H1 (cell line): ENCODE data around the gene GIGYF2. TPM values are rescaled to one million over a fixed set of nuclear protein-coding genes. Genes with fewer than 3 reads are reported as not detected.

Experiments used
- BRCA1 ChIP-seq: IDR thresholded peaks from 2 replicates; pipeline ENCODE4 v1.6.1; 2012; ENCODE audit warnings: low read depth, low read length, improper control_type of control experiment
- CEBPB ChIP-seq: IDR thresholded peaks from 2 replicates; pipeline ENCODE4 v1.6.1; 2012; ENCODE audit warnings: low read depth, low read length
- HDAC2 ChIP-seq, 2 experiments: fragments of 300-600 bp in 1 of 2; sonication (generic) in 1 of 2; IDR thresholded peaks; 2 replicates each; pipeline ENCODE4 v1.6.1; 2011 to 2012; ENCODE audit warnings: low read depth in 2 of 2, low read length in 2 of 2, mild to moderate bottlenecking in 2 of 2, moderate library complexity in 2 of 2, borderline replicate concordance in 1 of 2, inconsistent platforms in 1 of 2
- JUN ChIP-seq: IDR thresholded peaks from 2 replicates; pipeline ENCODE4 v1.6.1; 2011; ENCODE audit warnings: low read depth, mild to moderate bottlenecking, improper control_type of control experiment, low read length
- JUND ChIP-seq: IDR thresholded peaks from 2 replicates; pipeline ENCODE4 v1.6.1; 2011; ENCODE audit warnings: mild to moderate bottlenecking, improper control_type of control experiment, low read length
- POLR2A ChIP-seq, 2 experiments: IDR thresholded peaks; 1 replicate in 1 of 2; 2 replicates in 1 of 2; pipeline ENCODE4 v1.6.1; 2011; ENCODE audit warnings: low read depth in 2 of 2, low read length in 2 of 2, mild to moderate bottlenecking in 2 of 2; ENCODE audit errors: control extremely low read depth in 1 of 2
- RXRA ChIP-seq: IDR thresholded peaks from 2 replicates; pipeline ENCODE4 v1.6.1; 2011; ENCODE audit warnings: low read depth, mild to moderate bottlenecking, low read length, moderate library complexity; ENCODE audit not compliant: insufficient read depth
- polyA plus RNA-seq, 7 experiments: library from polyadenylated mRNA; depleted of rRNA in 3 of 7; stranded (reverse) in 5 of 7; unstranded in 2 of 7; fragments of >200 nt in 5 of 7; fragments of 200-250 nt in 2 of 7; gene quantifications; 1 replicate in 5 of 7; 2 replicates in 1 of 7; 4 replicates in 1 of 7; pipeline versions ENCODE4 v1.2.1 to v1.2.3, GENCODE V29; 2011 to 2013; ENCODE audit warnings: missing spikeins in 2 of 7, mixed read lengths in 2 of 7
- total RNA-seq: library from RNA; stranded (reverse); fragmentation: NEBNext Ultra II Directional; extraction: Animal tissue kit (Norgen Biotek cat#: 25700); gene quantifications from 2 replicates; pipeline ENCODE4 v1.2.1, GENCODE V29; 2021

Gene GIGYF2
- total and polyA plus RNA-seq, 2 of the 8 experiments (the other 6 are each of a cell fraction or from before 2014, with no cell fraction given), result 22.3 to 62.0 TPM

DNA sequence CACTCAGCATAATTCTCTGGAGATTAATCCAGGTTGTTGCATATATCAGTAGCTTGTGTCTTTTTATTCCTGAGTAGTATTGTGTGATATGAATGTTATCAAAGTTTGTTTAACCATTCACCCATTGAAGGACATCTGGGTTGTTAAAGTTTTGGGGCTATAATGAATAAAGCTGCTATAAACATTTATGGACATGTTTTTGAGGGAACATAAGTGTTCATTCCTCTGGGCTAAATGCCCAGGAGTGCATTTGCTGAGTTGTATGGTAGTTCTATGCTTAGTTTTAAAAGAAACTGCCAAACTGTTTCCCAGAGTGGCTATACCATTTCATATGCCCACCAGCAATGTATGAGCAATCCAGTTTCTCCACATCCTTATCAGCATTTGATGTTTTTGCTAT is 101.1 kb downstream of the GIGYF2 start (continued):
- no peak for TF ChIP-seq JUN
- no peak for TF ChIP-seq JUND
- TF ChIP-seq RXRA, result no peak
- no peak for TF ChIP-seq HDAC2 (IDR thresholded peaks at IDR 0.05; ENCODE audit: borderline replicate concordance in 1 of 2, low read depth in 2 of 2, low read length in 2 of 2)
- no peak for TF ChIP-seq BRCA1
- no peak for TF ChIP-seq POLR2A (IDR thresholded peaks at IDR 0.05; ENCODE audit: control extremely low read depth in 1 of 2, low read depth in 2 of 2, low read length in 2 of 2)
- TF ChIP-seq CEBPB, result no peak
